HepG2 (cell line): Measurements from ENCODE around the gene ABHD4. TPM values are rescaled to one million over a fixed set of nuclear protein-coding genes. Genes with fewer than 3 reads are reported as not detected.

ENCODE experiments used
- ATAC-seq: fragments of 200-7000 bp; cut with Tn5 transposase; 3 replicates; pipeline ENCODE4 v1.9.1; 2020; ENCODE audit warnings: mild to moderate bottlenecking, moderate library complexity
- BruUV-seq: library from RNA; stranded (reverse); fragments of 400-500 nt; replicated peaks from 2 replicates; lab custom pipeline; 2021; lab: Mats Ljungman, UMichigan
- CTCF ChIA-PET: fragments of 300-600 bp; formaldehyde crosslinking; extraction: SDS; loops from one replicate; lab custom pipeline; 2021; ENCODE audit warnings: low total read pairs, inconsistent platforms, low intra/inter-chr PET ratio; lab: Yijun Ruan, JAX
- POLR2A ChIA-PET: fragments of 350-600 bp; sonication (Branson Sonifier 250); formaldehyde crosslinking; loops from one replicate; lab custom pipeline; 2020; ENCODE audit warnings: antibody characterized with exemption, inconsistent platforms; lab: Yijun Ruan, JAX
- DNase-seq: peaks from one replicate; pipeline ENCODE4 v3.0.0-alpha.2; 2015; ENCODE audit warnings: low spot score
- FAIRE-seq: peaks from 3 replicates; lab custom pipeline; 2011; peaks lifted over from hg19 to GRCh38; lab: Jason Lieb, UNC
- H2AFZ ChIP-seq: one replicate; pipeline ENCODE4 v1.6.1; 2011; ENCODE audit warnings: low read length, inconsistent platforms
- H3K27ac ChIP-seq: fragments of 300-600 bp; 3 replicates; pipeline ENCODE4 v1.8.0; 2011; ENCODE audit warnings: mixed run types, mild to moderate bottlenecking, mixed read lengths, low read length, inconsistent platforms; ENCODE audit not compliant: insufficient read depth; ENCODE audit errors: extremely low read length
- H3K27me3 ChIP-seq, 2 experiments: fragments of 200-600 bp in 1 of 2; 2 replicates in 1 of 2; 3 replicates in 1 of 2; pipeline versions ENCODE4 v1.6.0 to v1.8.0; 2011; ENCODE audit warnings: low read length in 2 of 2, mild to moderate bottlenecking in 2 of 2, moderate library complexity in 2 of 2, inconsistent platforms in 1 of 2; ENCODE audit not compliant: insufficient read depth in 2 of 2, control insufficient read depth in 1 of 2
- H3K36me3 ChIP-seq, 2 experiments: fragments of 200-600 bp in 1 of 2; replicated peaks in 1 of 2; 2 replicates in 1 of 2; 3 replicates in 1 of 2; pipeline versions ENCODE4 v1.5.1 to v1.8.0; 2011; ENCODE audit warnings: low read length in 2 of 2, inconsistent platforms in 1 of 2; ENCODE audit not compliant: insufficient read depth in 2 of 2, control insufficient read depth in 1 of 2
- H3K4me1 ChIP-seq: 2 replicates; pipeline ENCODE4 v1.5.1; 2012; ENCODE audit warnings: low read length, inconsistent platforms; ENCODE audit not compliant: insufficient read depth
- H3K4me2 ChIP-seq: 2 replicates; pipeline ENCODE4 v1.6.0; 2011; ENCODE audit warnings: low read depth, low read length, inconsistent platforms
- H3K4me3 ChIP-seq, 3 experiments: fragments of 200-600 bp in 1 of 3; sonication (generic), shearing (Covaris generic) in 1 of 3; replicated peaks in 1 of 3; 2 replicates each; pipeline ENCODE4 v1.5.1; 2011 to 2016; ENCODE audit warnings: low read length in 3 of 3, inconsistent platforms in 2 of 3, low read depth in 2 of 3, mild to moderate bottlenecking in 2 of 3, control low read depth in 1 of 3, mixed read lengths in 1 of 3; ENCODE audit not compliant: insufficient read depth in 1 of 3
- H3K79me2 ChIP-seq: one replicate; pipeline ENCODE4 v1.6.1; 2011; ENCODE audit warnings: low read length, inconsistent platforms; ENCODE audit not compliant: insufficient read depth
- H3K9ac ChIP-seq: 2 replicates; pipeline ENCODE4 v1.6.0; 2011; ENCODE audit warnings: mild to moderate bottlenecking, low read depth, low read length, inconsistent platforms; ENCODE audit not compliant: insufficient read depth
- H3K9me3 ChIP-seq: 2 replicates; pipeline ENCODE4 v1.5.1; 2012; ENCODE audit warnings: mild to moderate bottlenecking, low read length
- H4K20me1 ChIP-seq: 2 replicates; pipeline ENCODE4 v1.6.0; 2011; ENCODE audit warnings: inconsistent platforms, mild to moderate bottlenecking, low read length, moderate library complexity; ENCODE audit not compliant: insufficient read depth
- POLR2A ChIP-seq, 2 experiments: IDR thresholded peaks; 2 replicates each; pipeline ENCODE4 v1.6.1; 2011; ENCODE audit warnings: low read depth in 2 of 2, low read length in 2 of 2, mild to moderate bottlenecking in 1 of 2, moderate library complexity in 1 of 2; ENCODE audit not compliant: insufficient read depth in 1 of 2
- SNAPC2 ChIP-seq: sonication (generic); formaldehyde crosslinking; IDR thresholded peaks from 2 replicates; pipeline ENCODE4 v1.8.1; 2022; ENCODE audit warnings: mild to moderate bottlenecking, missing genetic modification reagents
- WGBS: methylation state at CpG from one replicate; pipeline ENCODE4 v1.1.6; 2017; ENCODE audit warnings: low lambda C conversion rate; 5-methylcytosine and 5-hydroxymethylcytosine counted together
- in situ Hi-C: cut with HindIII; loops from 2 replicates; pipeline ENCODE4 v1.10.0; 2017; ENCODE audit warnings: low pct_unique_long_range_greater_than_20kb; ENCODE audit not compliant: extremely low pct_ligation_motif_present
- intact Hi-C: fragments of 100-400 bp; cut with micrococcal nuclease; formaldehyde crosslinking; loops from one replicate; pipeline ENCODE4 v1.10.0; 2022; ENCODE audit not compliant: unreplicated experiment
- polyA plus RNA-seq, 8 experiments: library from polyadenylated mRNA; depleted of rRNA in 3 of 8; stranded (reverse) in 7 of 8; unstranded in 1 of 8; fragments of >200 nt; fragmentation: Illumina TruSeq in 4 of 8; extraction: Trizol in 4 of 8; gene quantifications; 2 replicates each; pipeline versions ENCODE4 v1.2.1 to v1.2.3, GENCODE V29; 2011 to 2016; ENCODE audit warnings: low read depth in 4 of 8, missing spikeins in 1 of 8, mixed read lengths in 1 of 8; ENCODE audit not compliant: insufficient read depth in 1 of 8
- total RNA-seq, 5 experiments: library from RNA; depleted of rRNA; stranded (reverse); fragments of >200 nt; fragmentation: Illumina TruSeq; extraction: Trizol; gene quantifications; 2 replicates each; pipeline ENCODE4 v1.2.3, GENCODE V29; 2016; ENCODE audit warnings: low read depth in 1 of 5
- TF ChIP-seq, protein P1 (sequence below): sonication (generic); formaldehyde crosslinking; IDR thresholded peaks from 2 replicates; pipeline ENCODE4 v1.5.0; 2020; ENCODE audit warnings: mild to moderate bottlenecking, missing genetic modification reagents, borderline replicate concordance
- TF ChIP-seq, protein P2 (sequence below): sonication (generic); formaldehyde crosslinking; IDR thresholded peaks from 2 replicates; pipeline ENCODE4 v1.4.0; 2020; ENCODE audit warnings: mild to moderate bottlenecking, missing genetic modification reagents
- TF ChIP-seq, protein P3 (sequence below): sonication (generic); formaldehyde crosslinking; IDR thresholded peaks from 2 replicates; pipeline ENCODE4 v1.8.1; 2023; ENCODE audit warnings: mild to moderate bottlenecking, missing genetic modification reagents, borderline replicate concordance
- TF ChIP-seq, protein P4 (sequence below): sonication (generic); formaldehyde crosslinking; conservative IDR thresholded peaks from 2 replicates; pipeline ENCODE4 v1.4.0; 2020; ENCODE audit warnings: missing genetic modification reagents

ABHD4 gene
- total and polyA plus RNA-seq, 2 of the 13 experiments (the other 11 are each of a cell fraction or from before 2014, with no cell fraction given): 16.1 to 47.5 TPM

DNA sequence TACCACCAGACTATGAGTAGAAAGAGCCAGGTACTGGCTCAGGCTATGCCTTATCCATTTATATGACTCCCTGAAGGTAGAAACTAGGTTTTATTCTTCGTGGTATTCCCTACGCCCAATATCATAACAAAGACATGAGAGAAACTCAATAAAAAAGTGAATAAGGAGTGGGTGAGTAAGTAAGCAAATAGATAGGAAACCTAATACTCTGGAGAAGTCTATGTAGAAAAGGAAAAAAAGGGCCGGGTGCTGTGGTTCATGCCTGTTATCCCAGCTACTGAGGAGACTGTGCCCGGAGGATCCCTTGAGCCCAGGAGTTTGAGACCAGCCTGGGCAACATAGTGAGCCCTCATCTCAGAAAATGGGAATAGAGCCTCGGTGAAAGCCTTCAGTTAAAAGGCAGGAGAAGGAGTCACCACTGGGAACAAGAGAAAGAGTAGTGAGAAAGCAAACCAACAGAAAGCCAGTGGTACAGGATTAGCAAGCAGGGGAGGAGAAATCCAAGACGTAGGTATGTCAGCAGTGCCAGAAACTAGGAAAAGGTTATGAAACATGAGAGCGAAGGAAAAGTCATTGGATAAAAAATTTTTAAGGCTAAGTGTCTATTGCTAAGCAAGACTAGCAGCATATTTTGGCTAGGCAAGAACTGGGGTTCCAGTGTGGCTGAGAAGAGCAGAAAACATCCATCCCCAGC lies 52.1 kb downstream of the ABHD4 start (continued):
- TF ChIP-seq, protein P1, sequence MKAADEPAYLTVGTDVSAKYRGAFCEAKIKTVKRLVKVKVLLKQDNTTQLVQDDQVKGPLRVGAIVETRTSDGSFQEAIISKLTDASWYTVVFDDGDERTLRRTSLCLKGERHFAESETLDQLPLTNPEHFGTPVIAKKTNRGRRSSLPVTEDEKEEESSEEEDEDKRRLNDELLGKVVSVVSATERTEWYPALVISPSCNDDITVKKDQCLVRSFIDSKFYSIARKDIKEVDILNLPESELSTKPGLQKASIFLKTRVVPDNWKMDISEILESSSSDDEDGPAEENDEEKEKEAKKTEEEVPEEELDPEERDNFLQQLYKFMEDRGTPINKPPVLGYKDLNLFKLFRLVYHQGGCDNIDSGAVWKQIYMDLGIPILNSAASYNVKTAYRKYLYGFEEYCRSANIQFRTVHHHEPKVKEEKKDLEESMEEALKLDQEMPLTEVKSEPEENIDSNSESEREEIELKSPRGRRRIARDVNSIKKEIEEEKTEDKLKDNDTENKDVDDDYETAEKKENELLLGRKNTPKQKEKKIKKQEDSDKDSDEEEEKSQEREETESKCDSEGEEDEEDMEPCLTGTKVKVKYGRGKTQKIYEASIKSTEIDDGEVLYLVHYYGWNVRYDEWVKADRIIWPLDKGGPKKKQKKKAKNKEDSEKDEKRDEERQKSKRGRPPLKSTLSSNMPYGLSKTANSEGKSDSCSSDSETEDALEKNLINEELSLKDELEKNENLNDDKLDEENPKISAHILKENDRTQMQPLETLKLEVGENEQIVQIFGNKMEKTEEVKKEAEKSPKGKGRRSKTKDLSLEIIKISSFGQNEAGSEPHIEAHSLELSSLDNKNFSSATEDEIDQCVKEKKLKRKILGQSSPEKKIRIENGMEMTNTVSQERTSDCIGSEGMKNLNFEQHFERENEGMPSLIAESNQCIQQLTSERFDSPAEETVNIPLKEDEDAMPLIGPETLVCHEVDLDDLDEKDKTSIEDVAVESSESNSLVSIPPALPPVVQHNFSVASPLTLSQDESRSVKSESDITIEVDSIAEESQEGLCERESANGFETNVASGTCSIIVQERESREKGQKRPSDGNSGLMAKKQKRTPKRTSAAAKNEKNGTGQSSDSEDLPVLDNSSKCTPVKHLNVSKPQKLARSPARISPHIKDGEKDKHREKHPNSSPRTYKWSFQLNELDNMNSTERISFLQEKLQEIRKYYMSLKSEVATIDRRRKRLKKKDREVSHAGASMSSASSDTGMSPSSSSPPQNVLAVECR: no peak

DNA sequence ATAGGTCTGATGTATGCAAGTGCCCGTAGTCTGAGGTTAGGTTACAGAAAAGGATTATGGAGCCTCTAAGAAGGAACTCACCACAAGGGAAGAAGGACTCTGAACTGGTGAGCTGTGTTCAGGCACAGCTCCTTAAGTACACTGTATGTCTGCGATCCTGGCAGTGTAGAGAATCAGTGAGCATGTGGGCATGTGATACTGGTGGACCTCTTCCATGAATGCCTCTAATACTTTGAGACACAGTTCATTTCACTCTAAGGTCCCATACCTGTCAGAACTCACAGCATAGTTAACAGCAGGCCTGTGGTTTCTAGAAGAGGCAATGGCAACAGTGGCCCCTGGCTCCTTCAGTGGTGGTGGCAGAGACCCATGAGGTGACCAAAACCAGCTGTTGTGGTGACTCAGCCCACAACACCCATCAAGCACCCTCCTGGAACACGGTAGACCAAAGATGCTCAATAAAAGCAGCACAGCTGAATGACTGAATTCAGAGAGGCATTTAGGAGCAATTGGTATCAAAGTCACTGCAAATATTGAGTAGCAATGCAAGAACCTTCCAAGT lies 52.9 kb downstream of the ABHD4 start:
- in situ Hi-C loops: loop anchor here (5.0 kb wide), 1 partner anchor 94 kb away; no protein-coding TSS in a partner anchor
- H2AFZ ChIP-seq: no peak overlapping the region
- TF ChIP-seq, protein P2, sequence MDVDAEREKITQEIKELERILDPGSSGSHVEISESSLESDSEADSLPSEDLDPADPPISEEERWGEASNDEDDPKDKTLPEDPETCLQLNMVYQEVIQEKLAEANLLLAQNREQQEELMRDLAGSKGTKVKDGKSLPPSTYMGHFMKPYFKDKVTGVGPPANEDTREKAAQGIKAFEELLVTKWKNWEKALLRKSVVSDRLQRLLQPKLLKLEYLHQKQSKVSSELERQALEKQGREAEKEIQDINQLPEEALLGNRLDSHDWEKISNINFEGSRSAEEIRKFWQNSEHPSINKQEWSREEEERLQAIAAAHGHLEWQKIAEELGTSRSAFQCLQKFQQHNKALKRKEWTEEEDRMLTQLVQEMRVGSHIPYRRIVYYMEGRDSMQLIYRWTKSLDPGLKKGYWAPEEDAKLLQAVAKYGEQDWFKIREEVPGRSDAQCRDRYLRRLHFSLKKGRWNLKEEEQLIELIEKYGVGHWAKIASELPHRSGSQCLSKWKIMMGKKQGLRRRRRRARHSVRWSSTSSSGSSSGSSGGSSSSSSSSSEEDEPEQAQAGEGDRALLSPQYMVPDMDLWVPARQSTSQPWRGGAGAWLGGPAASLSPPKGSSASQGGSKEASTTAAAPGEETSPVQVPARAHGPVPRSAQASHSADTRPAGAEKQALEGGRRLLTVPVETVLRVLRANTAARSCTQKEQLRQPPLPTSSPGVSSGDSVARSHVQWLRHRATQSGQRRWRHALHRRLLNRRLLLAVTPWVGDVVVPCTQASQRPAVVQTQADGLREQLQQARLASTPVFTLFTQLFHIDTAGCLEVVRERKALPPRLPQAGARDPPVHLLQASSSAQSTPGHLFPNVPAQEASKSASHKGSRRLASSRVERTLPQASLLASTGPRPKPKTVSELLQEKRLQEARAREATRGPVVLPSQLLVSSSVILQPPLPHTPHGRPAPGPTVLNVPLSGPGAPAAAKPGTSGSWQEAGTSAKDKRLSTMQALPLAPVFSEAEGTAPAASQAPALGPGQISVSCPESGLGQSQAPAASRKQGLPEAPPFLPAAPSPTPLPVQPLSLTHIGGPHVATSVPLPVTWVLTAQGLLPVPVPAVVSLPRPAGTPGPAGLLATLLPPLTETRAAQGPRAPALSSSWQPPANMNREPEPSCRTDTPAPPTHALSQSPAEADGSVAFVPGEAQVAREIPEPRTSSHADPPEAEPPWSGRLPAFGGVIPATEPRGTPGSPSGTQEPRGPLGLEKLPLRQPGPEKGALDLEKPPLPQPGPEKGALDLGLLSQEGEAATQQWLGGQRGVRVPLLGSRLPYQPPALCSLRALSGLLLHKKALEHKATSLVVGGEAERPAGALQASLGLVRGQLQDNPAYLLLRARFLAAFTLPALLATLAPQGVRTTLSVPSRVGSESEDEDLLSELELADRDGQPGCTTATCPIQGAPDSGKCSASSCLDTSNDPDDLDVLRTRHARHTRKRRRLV (CRISPR knock-in tag): peak; percentile 98
- TF ChIP-seq, protein P3, sequence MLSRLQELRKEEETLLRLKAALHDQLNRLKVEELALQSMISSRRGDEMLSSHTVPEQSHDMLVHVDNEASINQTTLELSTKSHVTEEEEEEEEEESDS (CRISPR knock-in tag): peak; percentile 74; the same call in 1 of the 2 replicates
- TF ChIP-seq, protein P4, sequence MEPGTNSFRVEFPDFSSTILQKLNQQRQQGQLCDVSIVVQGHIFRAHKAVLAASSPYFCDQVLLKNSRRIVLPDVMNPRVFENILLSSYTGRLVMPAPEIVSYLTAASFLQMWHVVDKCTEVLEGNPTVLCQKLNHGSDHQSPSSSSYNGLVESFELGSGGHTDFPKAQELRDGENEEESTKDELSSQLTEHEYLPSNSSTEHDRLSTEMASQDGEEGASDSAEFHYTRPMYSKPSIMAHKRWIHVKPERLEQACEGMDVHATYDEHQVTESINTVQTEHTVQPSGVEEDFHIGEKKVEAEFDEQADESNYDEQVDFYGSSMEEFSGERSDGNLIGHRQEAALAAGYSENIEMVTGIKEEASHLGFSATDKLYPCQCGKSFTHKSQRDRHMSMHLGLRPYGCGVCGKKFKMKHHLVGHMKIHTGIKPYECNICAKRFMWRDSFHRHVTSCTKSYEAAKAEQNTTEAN (CRISPR knock-in tag): no peak
- TF ChIP-seq POLR2A (IDR thresholded peaks at IDR 0.05; ENCODE audit: insufficient read depth in 1 of 2, low read depth in 2 of 2, low read length in 2 of 2) (peak; percentile 56 to 69; a peak in 3 of 4 replicates), SNAPC2 (CRISPR knock-in tag) (peak; percentile 95; the same call in 1 of the 2 replicates)
- TF ChIP-seq, all 625 proteins: peak for 4
- DNase-seq (no peak), FAIRE-seq (no peak), ATAC-seq (no peak)
- Histone ChIP-seq H4K20me1 (no peaks in the 10 kb centered on the region), H3K4me1 (no peaks in the 10 kb centered on the region), H3K79me2 (no peaks in the 10 kb centered on the region), H3K9ac (no peak overlapping the region), H3K4me2 (no peak overlapping the region), H3K27ac (no peak overlapping the region), H3K36me3 (no peaks in the 10 kb centered on the region), H3K27me3 (peaks cover 2 to 31% of the 10 kb centered on the region in 2 experiments; a peak in 4 of 5 replicates), H3K9me3 (no peaks in the 10 kb centered on the region), H3K4me3 (no peak overlapping the region)
- ChIA-PET CTCF (interaction anchor here (4.1 to 7.3 kb wide), 2 partner anchors 80 to 94 kb away, joined by 93 to 175 read pairs; no protein-coding TSS in a partner anchor), POLR2A (no interaction called here)
- 2% methylated on average over 3 of the region's 3 CpGs for WGBS
- no TSS peak for BruUV-seq
- intact Hi-C loops: loop anchor here (10.0 kb wide), 1 partner anchor 266 kb away; no protein-coding TSS in a partner anchor
